ENCODE measurements around the gene ZNF213.

DNA sequence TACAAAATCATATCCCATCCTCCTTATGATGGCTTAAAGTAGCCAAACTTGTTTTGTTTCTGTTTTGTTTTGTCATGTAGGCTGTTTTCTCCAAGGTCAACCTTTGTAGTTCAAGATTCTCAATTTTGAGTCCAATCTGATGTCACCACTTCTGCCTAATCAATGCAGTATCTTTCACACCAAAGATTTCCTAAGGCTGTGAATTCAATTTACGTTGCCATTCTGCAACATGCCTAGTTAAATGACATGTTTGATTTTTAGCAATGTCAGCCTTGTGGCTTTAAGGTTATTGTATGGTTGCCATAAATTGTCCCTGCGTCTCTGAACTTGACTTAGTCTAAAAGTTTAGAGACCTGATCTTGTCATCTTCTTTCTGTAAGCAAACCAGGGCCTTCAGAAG is 20.4 kb downstream of the ZNF213 start:
- TF ChIP-seq, protein P1, sequence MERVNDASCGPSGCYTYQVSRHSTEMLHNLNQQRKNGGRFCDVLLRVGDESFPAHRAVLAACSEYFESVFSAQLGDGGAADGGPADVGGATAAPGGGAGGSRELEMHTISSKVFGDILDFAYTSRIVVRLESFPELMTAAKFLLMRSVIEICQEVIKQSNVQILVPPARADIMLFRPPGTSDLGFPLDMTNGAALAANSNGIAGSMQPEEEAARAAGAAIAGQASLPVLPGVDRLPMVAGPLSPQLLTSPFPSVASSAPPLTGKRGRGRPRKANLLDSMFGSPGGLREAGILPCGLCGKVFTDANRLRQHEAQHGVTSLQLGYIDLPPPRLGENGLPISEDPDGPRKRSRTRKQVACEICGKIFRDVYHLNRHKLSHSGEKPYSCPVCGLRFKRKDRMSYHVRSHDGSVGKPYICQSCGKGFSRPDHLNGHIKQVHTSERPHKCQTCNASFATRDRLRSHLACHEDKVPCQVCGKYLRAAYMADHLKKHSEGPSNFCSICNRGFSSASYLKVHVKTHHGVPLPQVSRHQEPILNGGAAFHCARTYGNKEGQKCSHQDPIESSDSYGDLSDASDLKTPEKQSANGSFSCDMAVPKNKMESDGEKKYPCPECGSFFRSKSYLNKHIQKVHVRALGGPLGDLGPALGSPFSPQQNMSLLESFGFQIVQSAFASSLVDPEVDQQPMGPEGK (CRISPR knock-in tag; IDR thresholded peaks at IDR 0.05; ENCODE audit: borderline replicate concordance) = no peak
- TF ChIP-seq ZNF70 (CRISPR knock-in tag; IDR thresholded peaks at IDR 0.05) (no peak), ZNF8 (CRISPR knock-in tag; IDR thresholded peaks at IDR 0.05) (no peak), GLIS3 (CRISPR knock-in tag; IDR thresholded peaks at IDR 0.05) (no peak), ZC3H10 (CRISPR knock-in tag; IDR thresholded peaks at IDR 0.05) (no peak)
- TF ChIP-seq, protein P2, sequence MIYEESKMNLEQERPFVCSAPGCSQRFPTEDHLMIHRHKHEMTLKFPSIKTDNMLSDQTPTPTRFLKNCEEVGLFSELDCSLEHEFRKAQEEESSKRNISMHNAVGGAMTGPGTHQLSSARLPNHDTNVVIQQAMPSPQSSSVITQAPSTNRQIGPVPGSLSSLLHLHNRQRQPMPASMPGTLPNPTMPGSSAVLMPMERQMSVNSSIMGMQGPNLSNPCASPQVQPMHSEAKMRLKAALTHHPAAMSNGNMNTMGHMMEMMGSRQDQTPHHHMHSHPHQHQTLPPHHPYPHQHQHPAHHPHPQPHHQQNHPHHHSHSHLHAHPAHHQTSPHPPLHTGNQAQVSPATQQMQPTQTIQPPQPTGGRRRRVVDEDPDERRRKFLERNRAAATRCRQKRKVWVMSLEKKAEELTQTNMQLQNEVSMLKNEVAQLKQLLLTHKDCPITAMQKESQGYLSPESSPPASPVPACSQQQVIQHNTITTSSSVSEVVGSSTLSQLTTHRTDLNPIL (CRISPR knock-in tag; IDR thresholded peaks at IDR 0.05; ENCODE audit: low read depth) = no peak
